Ovary (tissue), 9 donors: Measurements from ENCODE around the gene HERC6. TPM values are rescaled to one million over a fixed set of nuclear protein-coding genes. Genes with fewer than 3 reads are reported as not detected.

Experiments used
- DNase-seq, 5 donors: peaks; one replicate each; pipeline ENCODE4 v3.0.0-alpha.2; 2019 to 2020
- H3K27ac ChIP-seq, 2 donors: fragments of 200-600 bp; one replicate each; pipeline versions ENCODE4 v1.5.1 to v1.8.0; 2019 to 2022
- H3K27me3 ChIP-seq: fragments of 200-600 bp; one replicate; pipeline ENCODE4 v1.8.0; 2022
- H3K36me3 ChIP-seq: fragments of 200-600 bp; sonication (generic); one replicate; pipeline ENCODE4 v1.5.1; 2019
- H3K4me1 ChIP-seq: one replicate; pipeline ENCODE4 v1.8.1; 2013; ENCODE audit warnings: mild to moderate bottlenecking, moderate library complexity; ENCODE audit not compliant: insufficient read depth
- H3K4me3 ChIP-seq: fragments of 200-600 bp; sonication (generic); one replicate; pipeline ENCODE4 v1.5.1; 2017
- H3K9me3 ChIP-seq, 2 donors: fragments of 200-600 bp in 1 of 2; sonication (generic) in 1 of 2; one replicate each; pipeline versions ENCODE4 v1.5.1 to v1.8.1; 2013 to 2019; ENCODE audit warnings: mild to moderate bottlenecking in 1 of 2, moderate library complexity in 1 of 2
- CTCF ChIP-seq, 3 donors: fragments of 450-650 bp in 2 of 3; fragments of 200-600 bp in 1 of 3; IDR thresholded peaks; one replicate each; pipeline versions ENCODE4 v1.5.1 to v1.8.0; 2016 to 2022; ENCODE audit warnings: antibody characterized with exemption in 3 of 3, mild to moderate bottlenecking in 1 of 3
- EP300 ChIP-seq: sonication (generic); formaldehyde crosslinking; IDR thresholded peaks from one replicate; pipeline ENCODE4 v1.6.1; 2017; ENCODE audit warnings: antibody characterized with exemption
- POLR2A ChIP-seq: fragments of 450-650 bp; IDR thresholded peaks from one replicate; pipeline ENCODE4 v1.6.1; 2017; ENCODE audit warnings: antibody characterized with exemption, mild to moderate bottlenecking, moderate library complexity
- WGBS, 3 donors: extraction: QIAGEN DNeasy Blood & Tissue Kit in 1 of 3; methylation state at CpG; one replicate each; pipeline versions ENCODE4 v1.1.5 to v1.1.7; 2013 to 2017; 5-methylcytosine and 5-hydroxymethylcytosine counted together
- intact Hi-C, 4 donors: fragments of 100-400 bp; cut with DNase I; formaldehyde crosslinking; loops; one replicate each; pipeline versions ENCODE4 v1.11.0 to v1.15.1; 2022 to 2023
- polyA plus RNA-seq, 2 donors: library from polyadenylated mRNA; stranded (reverse); fragments of 200-250 nt in 1 of 2; fragments of 350-450 nt in 1 of 2; fragmentation: Illumina TruSeq in 1 of 2; extraction: RNeasy Lipid Tissue Mini Kit (QIAGEN cat#74804) in 1 of 2; gene quantifications; one replicate each; pipeline ENCODE4 v1.2.3, GENCODE V29; 2013 to 2014
- total RNA-seq, 7 donors: library from RNA; depleted of rRNA in 2 of 7; stranded (reverse); fragments of >200 nt in 2 of 7; fragmentation: NEBNext Ultra II Directional in 3 of 7; extraction: Animal tissue kit (Norgen Biotek cat#: 25700) in 3 of 7; gene quantifications; one replicate each; pipeline versions ENCODE4 v1.1.0 to v1.2.4, GENCODE V29; 2016 to 2023
- donor health status: DM: no; HTN: no; CAD: no; lungs with moderate emphysema.
- donor health status: DM: no; HTN: no; CAD: no.
- donor health status: Bipolar disorder and iron deficiency.
- donor health status: DM: yes; HTN: yes; CAD: no.
- donor health status: DM: no; HTN: no; CAD: no.
- donor health status: DM: yes; HTN: yes; CAD: no.

The HERC6 gene
- total and polyA plus RNA-seq, 9 donors = 9.1 to 24.5 (median 10.8) TPM

GRCh38 chr4:88414755-88415154 is 36.1 kb downstream of the HERC6 start:
- WGBS, 3 donors = 83 to 86% (median 85%) methylated on average over 4 of the region's 4 CpGs
- Histone ChIP-seq H3K27me3 (no peaks in the 10 kb centered on the region), H3K27ac (no peak overlapping the region), H3K9me3 (no peaks in the 10 kb centered on the region), H3K4me3 (no peak overlapping the region), H3K4me1 (no peaks in the 10 kb centered on the region), H3K36me3 (no peaks in the 10 kb centered on the region)
- intact Hi-C loops = no loop called here
- no peak for DNase-seq
- TF ChIP-seq EP300 = no peak
- no peak for TF ChIP-seq POLR2A
- TF ChIP-seq CTCF (IDR thresholded peaks at IDR 0.05) = no peak

- 89 to 90% (median 89%) methylated on average over 2 of the region's 2 CpGs for WGBS, 3 donors
- no peaks in the 10 kb centered on the region for H3K4me1 ChIP-seq
- no peaks in the 10 kb centered on the region for H3K9me3 ChIP-seq
- TF ChIP-seq CTCF (IDR thresholded peaks at IDR 0.05) (no peak), EP300 (no peak), POLR2A (no peak)
- H3K36me3 ChIP-seq = no peaks in the 10 kb centered on the region
- no peaks in the 10 kb centered on the region for H3K27me3 ChIP-seq
- no peak for DNase-seq
- H3K27ac ChIP-seq = no peak overlapping the region
- intact Hi-C loops = no loop called here
- no peak overlapping the region for H3K4me3 ChIP-seq
Measured at GRCh38 chr4:88415982-88416381, 37.3 kb downstream of the HERC6 start.

GRCh38 chr4:88418411-88418810 is 39.8 kb downstream of the HERC6 start:
- 28 to 56% (median 36%) methylated on average over 3 of the region's 3 CpGs for WGBS, 3 donors
- intact Hi-C loops = no loop called here
- Histone ChIP-seq H3K27ac (no peak overlapping the region), H3K4me1 (no peaks in the 10 kb centered on the region), H3K27me3 (no peaks in the 10 kb centered on the region), H3K4me3 (no peak overlapping the region), H3K36me3 (no peaks in the 10 kb centered on the region), H3K9me3 (no peaks in the 10 kb centered on the region)
- TF ChIP-seq EP300 = no peak
- TF ChIP-seq CTCF (IDR thresholded peaks at IDR 0.05) = no peak
- no peak for TF ChIP-seq POLR2A
- peak in 1 of 5 donors; percentile 37 for DNase-seq

DNA sequence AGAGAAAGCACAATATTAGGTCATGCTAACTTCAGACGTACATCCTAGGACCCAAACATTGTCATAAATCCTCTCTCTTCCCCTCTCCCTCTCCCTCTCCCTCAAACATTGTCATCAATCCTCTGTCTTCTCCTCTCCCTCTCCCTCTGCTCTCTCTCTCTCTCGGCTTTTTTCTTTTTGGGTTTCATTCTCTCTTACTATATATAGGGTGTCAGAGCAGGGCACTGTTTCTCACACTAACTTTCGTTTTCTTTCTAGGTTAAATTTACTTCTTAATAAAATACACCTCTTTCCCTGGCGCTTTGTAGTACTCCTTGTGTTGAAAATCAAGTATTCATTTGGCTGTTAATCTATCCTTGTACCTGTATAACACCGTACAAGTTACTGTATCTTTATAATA is 41.2 kb downstream of the HERC6 start:
- H3K4me1 ChIP-seq = no peaks in the 10 kb centered on the region
- no peak for TF ChIP-seq POLR2A
- TF ChIP-seq EP300 = no peak
- TF ChIP-seq CTCF (IDR thresholded peaks at IDR 0.05) = no peak
- H3K36me3 ChIP-seq = no peaks in the 10 kb centered on the region
- no peak overlapping the region for H3K4me3 ChIP-seq
- H3K27me3 ChIP-seq = no peaks in the 10 kb centered on the region
- WGBS, 3 donors = 44 to 64% (median 60%) methylated on average over 5 of the region's 5 CpGs
- no peaks in the 10 kb centered on the region for H3K9me3 ChIP-seq
- intact Hi-C loops = no loop called here
- DNase-seq = no peak
- no peak overlapping the region for H3K27ac ChIP-seq

- WGBS, 3 donors = 95 to 100% (median 99%) methylated on average over 1 of the region's 1 CpG
- TF ChIP-seq EP300 = no peak
- no peak for TF ChIP-seq POLR2A
- no peak for TF ChIP-seq CTCF (IDR thresholded peaks at IDR 0.05)
- H3K9me3 ChIP-seq = no peaks in the 10 kb centered on the region
- no peaks in the 10 kb centered on the region for H3K36me3 ChIP-seq
- no peak overlapping the region for H3K4me3 ChIP-seq
- H3K4me1 ChIP-seq = no peaks in the 10 kb centered on the region
- H3K27me3 ChIP-seq = no peaks in the 10 kb centered on the region
- no peak for DNase-seq
- intact Hi-C loops = no loop called here
- H3K27ac ChIP-seq = no peak overlapping the region
Measured at GRCh38 chr4:88420844-88421243, 42.2 kb downstream of the HERC6 start.
